GM23248 (cell line): ENCODE measurements around the gene CFC1. TPM values are rescaled to one million over a fixed set of nuclear protein-coding genes. Genes with fewer than 3 reads are reported as not detected.
"Not testable (repeated sequence)": the region's sequence is repeated elsewhere in the genome, so short reads cannot be mapped to it uniquely, and the experiment has no call there.

Experiments
- DNase-seq: peaks from one replicate; pipeline ENCODE4 v3.0.0-alpha.2; 2015
- H2AFZ ChIP-seq: fragments of 200-600 bp; sonication (generic); 2 replicates; pipeline ENCODE4 v1.6.1; 2016; ENCODE audit warnings: antibody characterized with exemption
- H3F3A ChIP-seq: fragments of 200-600 bp; sonication (generic); 2 replicates; pipeline ENCODE4 v1.6.1; 2016; ENCODE audit warnings: mild to moderate bottlenecking, antibody characterized with exemption, mixed run types; ENCODE audit not compliant: insufficient read depth
- H3K27ac ChIP-seq: fragments of 200-600 bp; sonication (generic); 2 replicates; pipeline ENCODE4 v1.5.1; 2016; ENCODE audit warnings: mild to moderate bottlenecking
- H3K27me3 ChIP-seq: fragments of 200-600 bp; sonication (generic); replicated peaks from 2 replicates; pipeline ENCODE4 v1.6.1; 2016; ENCODE audit warnings: mild to moderate bottlenecking; ENCODE audit not compliant: insufficient read depth
- H3K36me3 ChIP-seq: fragments of 200-600 bp; sonication (generic); 2 replicates; pipeline ENCODE4 v1.6.1; 2016; ENCODE audit warnings: low read depth, mild to moderate bottlenecking
- H3K4me1 ChIP-seq: fragments of 200-600 bp; sonication (generic); 2 replicates; pipeline ENCODE4 v1.6.1; 2016; ENCODE audit warnings: mild to moderate bottlenecking; ENCODE audit not compliant: insufficient read depth
- H3K4me2 ChIP-seq: fragments of 200-600 bp; sonication (generic); one replicate; pipeline ENCODE4 v1.6.1; 2016; ENCODE audit warnings: mild to moderate bottlenecking; ENCODE audit not compliant: unreplicated experiment
- H3K4me3 ChIP-seq: fragments of 200-600 bp; sonication (generic); 2 replicates; pipeline ENCODE4 v1.5.1; 2016; ENCODE audit warnings: mild to moderate bottlenecking
- H3K79me2 ChIP-seq: fragments of 200-600 bp; sonication (generic); 2 replicates; pipeline ENCODE4 v1.6.1; 2016; ENCODE audit warnings: mild to moderate bottlenecking; ENCODE audit not compliant: insufficient read depth
- H3K9ac ChIP-seq: fragments of 200-600 bp; sonication (generic); 2 replicates; pipeline ENCODE4 v1.6.1; 2016; ENCODE audit warnings: mild to moderate bottlenecking
- H3K9me2 ChIP-seq: fragments of 200-600 bp; sonication (generic); 2 replicates; pipeline ENCODE4 v1.6.1; 2016; ENCODE audit warnings: mixed run types, mild to moderate bottlenecking, moderate library complexity; ENCODE audit not compliant: insufficient read depth
- H3K9me3 ChIP-seq: fragments of 200-600 bp; sonication (generic); one replicate; pipeline ENCODE4 v1.6.1; 2017; ENCODE audit warnings: low read depth
- H4K20me1 ChIP-seq: fragments of 200-600 bp; sonication (generic); 2 replicates; pipeline ENCODE4 v1.6.0; 2016; ENCODE audit not compliant: insufficient read depth
- WGBS, 2 experiments: methylation state at CpG; one replicate each; pipeline ENCODE4 v1.1.6; 2015 to 2017; ENCODE audit warnings: low lambda C conversion rate in 2 of 2, low coverage in 1 of 2; ENCODE audit errors: missing lambda C conversion rate in 2 of 2; 5-methylcytosine and 5-hydroxymethylcytosine counted together
- in situ Hi-C: fragments of 300-500 bp; cut with MboI; formaldehyde crosslinking; loops from 2 replicates; pipeline ENCODE4 v1.15.0; 2020
- polyA plus RNA-seq: library from polyadenylated mRNA; unstranded; fragments of >200 nt; fragmentation: Nextera tagmentation; extraction: Ambion mirVana; gene quantifications from 2 replicates; pipeline ENCODE4 v1.2.1, GENCODE V29; 2016
- total RNA-seq: library from RNA; depleted of rRNA; stranded (reverse); fragments of >200 nt; shearing (Covaris generic); gene quantifications from 2 replicates; pipeline ENCODE4 v1.2.3, GENCODE V29; 2014; rRNA removed

Gene CFC1
- total RNA-seq (not detected in 2 replicates), polyA plus RNA-seq (not detected in 2 replicates)

DNA sequence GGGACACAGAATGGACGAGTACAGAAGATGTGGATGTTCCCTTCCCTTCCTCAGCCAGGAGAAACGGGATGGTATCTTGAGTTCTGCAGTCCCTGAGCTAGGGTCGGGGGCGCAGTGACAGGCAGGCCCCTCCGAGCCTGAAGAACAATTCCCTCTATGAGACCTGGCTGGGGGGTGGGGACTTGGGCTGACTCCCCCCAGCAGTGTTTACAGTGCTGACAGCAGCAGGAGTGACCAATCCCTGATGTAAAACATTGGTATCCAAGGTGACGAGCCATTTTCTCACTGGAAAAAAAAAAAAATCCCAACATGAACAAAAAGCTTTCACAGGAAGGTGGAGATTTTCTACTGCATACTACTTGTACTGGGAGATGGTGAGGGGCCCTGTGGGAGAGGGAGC is at the start of gene CFC1:
Gene CFC1 (minus strand): TSS at position 183 of the 400 bp plus-strand sequence. CDS start 288 bp downstream, outside the sequence.
- not testable (repeated sequence) for DNase-seq

GRCh38 chr2:130641688-130642087 is 42.3 kb upstream of the CFC1 start:
- H3K4me3 ChIP-seq, H3K27ac ChIP-seq, H2AFZ ChIP-seq, H3K4me2 ChIP-seq, H3K9ac ChIP-seq, H3F3A ChIP-seq, H3K9me2 ChIP-seq, H3K4me1 ChIP-seq, H3K79me2 ChIP-seq, H3K36me3 ChIP-seq, DNase-seq, H3K27me3 ChIP-seq, H4K20me1 ChIP-seq, in situ Hi-C loops, H3K9me3 ChIP-seq: not testable (repeated sequence)
- 3 to 9% methylated on average over 4 of the region's 4 CpGs for WGBS, 2 experiments

More for the DNA sequence above, at the start of gene CFC1:
- H3K79me2 ChIP-seq, H2AFZ ChIP-seq, H3K36me3 ChIP-seq, H3K4me2 ChIP-seq, in situ Hi-C loops, H3K9ac ChIP-seq, H3K9me3 ChIP-seq, H3K4me3 ChIP-seq, H3F3A ChIP-seq, H4K20me1 ChIP-seq, H3K27me3 ChIP-seq, H3K9me2 ChIP-seq, H3K27ac ChIP-seq, H3K4me1 ChIP-seq: not testable (repeated sequence)
- WGBS, 2 experiments, result no CpG with 5 or more reads among the region's 6 CpGs

DNA sequence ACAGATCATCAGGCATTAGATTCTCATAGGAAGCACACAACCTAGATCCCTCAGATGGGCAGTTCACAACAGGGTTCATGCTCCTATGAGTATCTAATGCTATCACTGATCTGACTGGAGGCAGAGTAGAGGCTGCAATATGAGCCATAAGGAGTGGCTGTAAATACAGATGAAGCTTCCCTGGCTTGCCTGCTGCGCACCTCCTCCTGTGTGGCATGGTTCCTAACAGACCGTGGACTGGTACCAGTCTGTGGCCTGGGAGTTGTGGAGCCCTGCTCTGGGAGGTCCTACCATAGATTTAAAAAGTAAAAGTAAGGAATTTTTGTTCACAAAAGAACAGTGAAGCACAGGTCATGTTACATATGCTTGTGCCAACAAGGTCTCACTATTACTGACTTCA is 39.6 kb upstream of the CFC1 start:
- H3K36me3 ChIP-seq, H3K27ac ChIP-seq, H2AFZ ChIP-seq, H3K9ac ChIP-seq, H4K20me1 ChIP-seq, H3F3A ChIP-seq, DNase-seq, H3K4me2 ChIP-seq, in situ Hi-C loops, H3K27me3 ChIP-seq, H3K79me2 ChIP-seq, H3K4me1 ChIP-seq, H3K9me3 ChIP-seq, H3K9me2 ChIP-seq, H3K4me3 ChIP-seq: not testable (repeated sequence)
- WGBS, 2 experiments, result 13 to 21% methylated on average over 2 of the region's 2 CpGs

DNA sequence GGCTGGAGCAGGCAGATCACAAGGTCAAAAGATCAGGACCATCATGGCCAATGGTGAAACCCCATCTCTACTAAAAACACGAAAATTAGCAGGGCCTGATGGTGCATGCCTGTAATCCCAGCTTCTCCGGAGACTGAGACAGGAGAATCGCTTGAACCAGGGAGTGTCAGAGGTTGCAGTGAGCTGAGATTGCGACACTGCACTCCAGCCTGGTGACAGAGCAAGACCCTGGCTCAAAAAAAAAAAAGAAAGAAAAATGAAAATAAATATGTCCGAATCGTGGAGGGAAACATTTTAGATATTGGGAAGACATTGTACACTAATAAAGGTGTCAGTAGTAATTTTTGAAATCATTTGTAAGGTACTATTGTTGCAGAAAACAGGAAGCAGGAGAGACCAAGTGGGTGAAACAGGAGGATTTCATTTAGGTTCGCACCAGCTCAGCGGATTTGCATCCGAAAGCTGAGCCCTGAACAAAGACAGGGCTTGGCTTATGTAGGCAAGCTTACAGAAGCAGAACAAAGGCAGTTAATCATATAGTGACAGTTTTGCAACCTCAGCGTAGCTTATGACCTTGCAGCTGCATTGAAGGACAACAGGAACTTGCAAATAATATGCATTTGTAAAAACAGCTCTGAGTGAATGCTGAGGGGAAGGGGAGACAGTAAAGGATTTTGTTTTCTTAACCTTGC is 29.6 kb upstream of the CFC1 start:
- H3K79me2 ChIP-seq, H3K27ac ChIP-seq, DNase-seq, H3K4me3 ChIP-seq, H3K36me3 ChIP-seq, in situ Hi-C loops, H2AFZ ChIP-seq, H3K27me3 ChIP-seq, H3K9me2 ChIP-seq, H3F3A ChIP-seq, H3K4me1 ChIP-seq, H3K9me3 ChIP-seq, H4K20me1 ChIP-seq, H3K4me2 ChIP-seq, H3K9ac ChIP-seq: not testable (repeated sequence)
- 32% methylated on average over 9 of the region's 10 CpGs for WGBS, 2 experiments

GRCh38 chr2:130611140-130611539 is 11.8 kb upstream of the CFC1 start, which contains the start of gene POTEJ:
TSS of gene POTEJ (plus strand) at chr2:130611440. CDS start at chr2:130611533, 93 bp downstream.
- H4K20me1 ChIP-seq, H3K9me2 ChIP-seq, H3K79me2 ChIP-seq, H3K9me3 ChIP-seq, H2AFZ ChIP-seq, DNase-seq, H3K4me2 ChIP-seq, H3K9ac ChIP-seq, H3K4me1 ChIP-seq, H3K27ac ChIP-seq, H3K4me3 ChIP-seq, in situ Hi-C loops, H3K36me3 ChIP-seq, H3F3A ChIP-seq, H3K27me3 ChIP-seq: not testable (repeated sequence)
- WGBS, 2 experiments, result 68 to 80% methylated on average over 1 to 6 of the region's 13 CpGs

GRCh38 chr2:130610486-130610885 is 11.1 kb upstream of the CFC1 start:
- H3K79me2 ChIP-seq, H3K36me3 ChIP-seq, H3K27ac ChIP-seq, H3F3A ChIP-seq, H3K4me2 ChIP-seq, H3K9me3 ChIP-seq, in situ Hi-C loops, H3K9me2 ChIP-seq, H4K20me1 ChIP-seq, DNase-seq, H3K4me1 ChIP-seq, H3K9ac ChIP-seq, H2AFZ ChIP-seq, H3K27me3 ChIP-seq, H3K4me3 ChIP-seq: not testable (repeated sequence)
- WGBS, 2 experiments, result 59 to 65% methylated on average over 13 of the region's 15 CpGs

DNA sequence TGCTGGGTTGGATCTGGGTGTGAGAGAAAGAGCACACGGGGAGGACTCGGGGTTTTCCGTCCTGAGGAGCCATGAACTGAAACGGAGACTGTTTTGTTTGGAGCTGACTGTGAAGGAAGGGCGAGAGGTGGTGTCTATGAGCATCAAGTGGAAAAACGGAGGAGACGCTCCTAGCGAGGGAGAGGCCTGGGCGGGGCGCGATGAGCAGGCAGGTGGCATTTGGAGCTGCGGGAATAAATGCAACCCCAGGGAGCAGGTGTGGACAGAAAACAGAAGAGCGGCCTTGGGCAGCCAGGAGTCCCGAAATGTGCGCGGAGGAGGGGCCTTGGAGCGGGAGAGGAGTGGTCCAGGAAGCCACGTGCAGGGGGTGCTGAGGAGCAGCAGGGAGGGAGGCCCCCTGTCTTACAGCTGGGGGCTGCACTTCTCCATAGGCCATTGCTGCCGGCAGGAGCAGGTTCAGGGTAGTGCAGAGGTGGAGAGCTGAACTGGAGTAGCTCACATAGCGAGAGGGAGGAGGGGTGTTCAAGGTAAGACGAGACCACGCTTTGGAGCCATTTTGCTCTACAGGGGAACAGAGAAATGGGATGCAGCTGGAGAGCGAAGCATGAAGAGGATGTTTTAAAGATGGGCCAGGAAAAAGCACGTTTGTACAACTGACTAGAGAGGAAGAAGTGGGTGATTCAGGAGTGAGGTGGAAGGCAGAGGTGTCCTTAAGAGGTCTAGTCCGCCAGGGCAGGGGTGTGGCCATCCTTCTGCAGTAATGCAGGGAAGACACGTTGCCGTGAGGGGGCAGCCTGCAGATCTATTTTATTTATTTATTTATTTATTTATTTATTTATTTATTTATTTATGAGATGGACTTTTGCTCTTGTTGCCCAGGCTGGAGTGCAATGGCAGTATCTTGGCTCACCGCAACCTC is 9.9 kb upstream of the CFC1 start:
- H3K79me2 ChIP-seq, H3K36me3 ChIP-seq, DNase-seq, H3F3A ChIP-seq, in situ Hi-C loops, H4K20me1 ChIP-seq, H3K4me3 ChIP-seq, H3K4me1 ChIP-seq, H3K4me2 ChIP-seq, H2AFZ ChIP-seq, H3K27ac ChIP-seq, H3K9ac ChIP-seq, H3K27me3 ChIP-seq, H3K9me3 ChIP-seq, H3K9me2 ChIP-seq: not testable (repeated sequence)
- WGBS, 2 experiments, result 6 to 17% methylated on average over 7 to 8 of the region's 28 CpGs
